Activated CD4-positive, alpha-beta memory T cell treated with anti-CD3 and anti-CD28 coated beads, Interleukin-2, amount 10 ng/mL, durations not matched to agents 7 days and 5 days (primary cell): ENCODE results near the gene CHN2. TPM values are rescaled to one million over a fixed set of nuclear protein-coding genes. Genes with fewer than 3 reads are reported as not detected.

Experiments used
- CTCF ChIA-PET: fragments of 350-600 bp; sonication (Branson Sonifier 250); formaldehyde crosslinking; loops from one replicate; lab custom pipeline; 2021; ENCODE audit warnings: antibody characterized with exemption, inconsistent platforms; lab: Charles Lee
- POLR2A ChIA-PET: fragments of 350-600 bp; sonication (Branson Sonifier 250); formaldehyde crosslinking; loops from one replicate; lab custom pipeline; 2021; ENCODE audit warnings: antibody characterized with exemption; lab: Charles Lee
- DNase-seq: peaks from one replicate; pipeline ENCODE4 v3.0.0-alpha.2; 2020
- H3K27ac Mint-ChIP-seq: one replicate; pipeline ENCODE4 v1.8.0; 2021; ENCODE audit warnings: mild to moderate bottlenecking, mixed read lengths
- H3K27me3 Mint-ChIP-seq: one replicate; pipeline ENCODE4 v1.8.0; 2021; ENCODE audit warnings: mixed read lengths
- H3K36me3 Mint-ChIP-seq: one replicate; pipeline ENCODE4 v1.8.0; 2021; ENCODE audit warnings: low read depth, mixed read lengths
- H3K4me1 Mint-ChIP-seq: one replicate; pipeline ENCODE4 v1.8.0; 2021; ENCODE audit warnings: mixed read lengths
- H3K4me3 Mint-ChIP-seq: one replicate; pipeline ENCODE4 v1.8.0; 2021; ENCODE audit warnings: mild to moderate bottlenecking, mixed read lengths
- H3K9me3 Mint-ChIP-seq: one replicate; pipeline ENCODE4 v1.8.0; 2021; ENCODE audit warnings: mixed read lengths
- total RNA-seq, 2 experiments: library from RNA; stranded (reverse); gene quantifications; one replicate each; pipeline ENCODE4 v1.2.3, GENCODE V29; 2021

CHN2 gene
- total RNA-seq, 2 experiments from 2014 or later: 6.8 to 7.4 TPM

DNA sequence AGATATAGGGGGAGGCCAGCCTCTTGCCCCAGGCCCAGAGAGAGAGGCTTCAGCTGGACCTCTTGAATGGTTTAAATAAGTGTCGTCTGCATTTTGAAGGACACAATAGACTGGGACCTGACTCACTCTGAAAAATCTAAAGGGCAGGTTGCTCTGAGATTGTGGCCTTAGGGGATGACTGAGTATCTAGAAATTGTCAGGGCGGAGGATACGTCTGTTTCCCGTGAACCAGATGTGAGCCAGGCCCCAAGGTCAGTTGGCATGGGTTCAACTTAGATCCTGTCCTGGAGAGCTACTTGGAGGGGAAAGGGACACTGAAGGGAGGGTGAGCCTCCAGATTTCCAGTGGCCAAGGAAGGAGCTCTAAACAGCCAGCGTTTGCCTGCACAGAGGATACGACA is 110.2 kb downstream of the CHN2 start:
- H3K9me3 Mint-ChIP-seq: no peaks in the 10 kb centered on the region
- H3K4me1 Mint-ChIP-seq: no peaks in the 10 kb centered on the region
- no peak overlapping the region for H3K4me3 Mint-ChIP-seq
- no peak for DNase-seq
- CTCF ChIA-PET: no interaction called here
- no peaks in the 10 kb centered on the region for H3K36me3 Mint-ChIP-seq
- H3K27me3 Mint-ChIP-seq: peaks cover 4% of the 10 kb centered on the region
- POLR2A ChIA-PET: no interaction called here
- no peak overlapping the region for H3K27ac Mint-ChIP-seq

DNA sequence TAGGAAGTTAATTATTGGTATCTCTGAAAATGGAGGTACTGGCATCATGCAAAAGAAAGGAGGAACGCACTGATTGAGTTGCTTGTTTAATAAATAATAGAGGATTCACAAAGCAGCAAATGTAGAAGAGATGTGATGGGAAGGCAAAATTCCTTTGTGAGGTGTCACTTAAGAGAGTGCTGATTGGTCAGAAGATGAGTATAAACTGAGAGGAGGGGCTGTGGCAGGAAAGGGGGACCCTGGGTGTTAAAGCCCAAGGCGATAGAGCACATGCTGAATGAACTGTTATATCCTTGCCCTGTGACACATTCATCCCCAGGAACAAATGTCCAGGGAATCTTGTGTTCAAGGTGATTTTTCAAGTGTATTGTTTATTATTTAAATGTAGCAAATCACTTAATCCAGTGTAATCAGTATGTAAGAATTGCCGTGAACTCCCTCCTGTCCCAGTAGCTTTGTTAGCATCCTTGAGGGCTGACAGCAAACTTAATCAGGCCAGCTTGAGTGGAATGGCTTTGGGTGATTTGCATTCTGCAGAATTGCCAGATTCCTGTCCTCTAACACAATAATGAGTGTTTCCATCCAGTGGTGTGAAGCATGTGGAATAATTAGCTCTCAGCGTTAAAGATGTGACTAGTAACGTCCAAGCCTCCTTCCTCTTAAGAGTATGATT is 111.9 kb downstream of the CHN2 start:
- no peak for DNase-seq
- H3K27ac Mint-ChIP-seq: no peak overlapping the region
- POLR2A ChIA-PET: no interaction called here
- no peaks in the 10 kb centered on the region for H3K9me3 Mint-ChIP-seq
- no peak overlapping the region for H3K4me3 Mint-ChIP-seq
- no peaks in the 10 kb centered on the region for H3K36me3 Mint-ChIP-seq
- H3K27me3 Mint-ChIP-seq: peaks cover 2% of the 10 kb centered on the region
- CTCF ChIA-PET: interaction anchor here (0.6 kb wide), 1 partner anchor 33 kb away, joined by 4 read pairs; no protein-coding TSS in a partner anchor
- H3K4me1 Mint-ChIP-seq: no peaks in the 10 kb centered on the region

DNA sequence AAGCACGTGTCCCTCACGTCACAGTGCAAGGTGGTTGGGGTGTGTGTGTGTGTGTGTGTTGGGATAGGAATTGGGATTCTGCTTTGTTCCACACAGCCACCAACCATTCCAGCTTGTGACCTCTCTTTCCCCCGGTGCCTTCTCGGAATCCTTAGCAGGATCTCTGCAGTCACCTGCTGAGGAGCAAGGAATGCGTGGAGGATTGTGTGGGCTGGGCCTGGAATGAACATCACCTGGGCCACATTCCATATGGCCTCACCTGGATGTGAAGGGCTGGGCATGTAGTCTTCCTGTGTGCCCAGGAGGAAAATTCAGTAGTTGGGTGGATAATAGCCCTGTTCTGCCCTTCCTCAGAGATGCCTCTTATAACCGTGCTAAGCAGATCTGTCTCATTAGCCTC is 113.8 kb downstream of the CHN2 start:
- Mint-ChIP-seq H3K9me3 (no peaks in the 10 kb centered on the region), H3K36me3 (no peaks in the 10 kb centered on the region), H3K27me3 (peaks cover 9% of the 10 kb centered on the region), H3K27ac (no peak overlapping the region), H3K4me1 (no peaks in the 10 kb centered on the region), H3K4me3 (no peak overlapping the region)
- no peak for DNase-seq
- CTCF ChIA-PET: no interaction called here
- POLR2A ChIA-PET: no interaction called here

DNA sequence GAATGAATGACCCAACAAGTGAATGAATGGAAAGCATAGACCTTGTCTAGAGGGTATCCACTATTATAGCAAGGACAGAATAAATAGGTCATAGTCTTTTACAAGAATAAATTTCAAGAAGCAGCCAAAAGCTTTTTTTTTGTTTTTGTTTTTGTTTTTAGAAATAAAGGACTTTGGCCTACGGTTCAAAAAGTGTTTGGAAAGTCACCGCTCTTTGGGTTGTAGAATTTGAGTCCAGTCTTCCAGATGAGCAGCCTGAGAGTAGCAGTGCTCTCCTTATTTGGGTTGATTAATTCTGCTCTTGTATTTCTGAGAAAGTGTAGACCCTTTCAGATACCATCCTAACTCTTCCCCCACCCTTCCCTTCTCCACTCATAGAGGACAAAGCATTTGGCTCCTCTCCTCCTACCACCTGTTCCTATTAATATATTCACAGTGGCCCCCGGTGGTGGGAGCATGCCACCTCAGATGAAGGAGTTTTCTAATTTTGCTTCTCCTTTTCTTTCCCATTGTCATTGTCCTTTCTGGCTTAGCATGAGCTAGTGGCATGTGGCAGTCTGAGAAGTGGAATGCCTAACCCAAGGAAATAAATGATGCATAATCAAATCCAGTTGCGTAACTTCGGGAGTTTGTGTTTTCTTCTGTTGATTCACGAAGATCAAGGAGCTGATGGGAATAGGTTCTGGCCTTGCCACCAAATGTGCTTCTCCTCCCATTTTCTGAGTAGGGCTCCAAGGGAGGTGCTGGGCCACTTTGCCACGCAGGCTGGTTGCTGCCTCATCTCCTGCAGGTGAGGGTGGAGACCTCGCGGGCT is 114.7 kb downstream of the CHN2 start:
- H3K27me3 Mint-ChIP-seq: peaks cover 12% of the 10 kb centered on the region
- no peak overlapping the region for H3K4me3 Mint-ChIP-seq
- POLR2A ChIA-PET: no interaction called here
- H3K9me3 Mint-ChIP-seq: no peaks in the 10 kb centered on the region
- CTCF ChIA-PET: no interaction called here
- no peak for DNase-seq
- no peaks in the 10 kb centered on the region for H3K4me1 Mint-ChIP-seq
- no peak overlapping the region for H3K27ac Mint-ChIP-seq
- no peaks in the 10 kb centered on the region for H3K36me3 Mint-ChIP-seq

DNA sequence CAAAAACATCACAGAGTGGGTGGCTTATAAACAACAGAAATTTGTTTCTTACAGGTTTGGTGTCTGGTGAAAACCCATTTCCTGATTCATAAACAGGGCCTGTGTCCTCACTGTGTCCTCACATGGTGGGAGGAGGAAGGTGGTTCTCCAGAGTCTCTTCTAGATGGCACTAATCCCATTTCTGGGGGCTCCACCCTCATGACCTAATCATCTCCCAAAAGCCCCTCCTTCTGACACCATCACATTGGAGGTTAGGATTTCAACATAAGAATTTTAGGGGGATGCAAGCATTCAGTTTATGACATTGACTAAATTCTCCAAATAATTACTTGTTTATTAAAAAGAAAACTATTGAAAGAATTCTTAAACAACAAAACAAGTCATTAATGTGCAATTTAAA is 116.0 kb downstream of the CHN2 start:
- Mint-ChIP-seq H3K4me1 (no peaks in the 10 kb centered on the region), H3K27me3 (peaks cover 15% of the 10 kb centered on the region), H3K4me3 (no peak overlapping the region), H3K36me3 (no peaks in the 10 kb centered on the region), H3K27ac (no peak overlapping the region), H3K9me3 (no peaks in the 10 kb centered on the region)
- ChIA-PET POLR2A (no interaction called here), CTCF (no interaction called here)
- no peak for DNase-seq

DNA sequence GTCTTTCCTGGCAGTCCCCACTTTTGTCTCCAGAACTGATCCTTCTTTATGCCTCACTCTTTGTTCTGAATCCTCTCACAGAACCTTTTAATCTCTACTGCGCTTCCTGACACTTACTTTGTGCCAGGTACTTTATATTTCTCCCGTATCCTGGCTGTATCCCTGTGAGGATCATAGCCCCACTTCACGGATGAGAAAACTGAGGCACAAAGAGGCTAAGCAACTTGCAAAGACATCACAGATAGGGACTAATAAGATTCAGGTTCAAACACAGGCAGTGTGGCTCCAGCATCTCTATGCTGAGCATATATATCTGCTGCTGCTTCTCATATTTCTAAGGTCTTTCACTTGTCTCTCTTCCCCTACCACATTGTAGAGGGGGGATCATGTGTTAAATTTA is 116.7 kb downstream of the CHN2 start:
- POLR2A ChIA-PET: no interaction called here
- H3K4me1 Mint-ChIP-seq: no peaks in the 10 kb centered on the region
- H3K4me3 Mint-ChIP-seq: no peak overlapping the region
- H3K36me3 Mint-ChIP-seq: no peaks in the 10 kb centered on the region
- CTCF ChIA-PET: no interaction called here
- peaks cover 15% of the 10 kb centered on the region for H3K27me3 Mint-ChIP-seq
- H3K9me3 Mint-ChIP-seq: no peaks in the 10 kb centered on the region
- no peak for DNase-seq
- H3K27ac Mint-ChIP-seq: no peak overlapping the region

DNA sequence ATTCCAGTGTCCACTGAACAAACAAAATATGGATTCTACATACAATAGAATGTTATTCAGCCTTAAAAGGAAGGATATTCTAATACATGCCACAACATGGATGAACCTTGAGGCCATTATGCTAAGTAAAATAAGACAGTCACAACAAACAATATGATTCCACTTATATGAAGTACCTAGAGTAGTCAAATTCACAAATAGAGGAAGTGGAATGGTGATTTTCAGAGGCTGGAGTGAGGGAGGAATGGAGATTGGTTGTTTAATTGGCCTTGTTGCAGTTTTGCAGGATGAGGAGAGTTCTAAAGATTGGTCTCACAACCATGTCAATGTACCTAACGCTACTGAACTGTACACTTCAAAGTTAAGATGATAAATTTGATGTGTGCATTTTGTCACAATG is 119.6 kb downstream of the CHN2 start:
- no peaks in the 10 kb centered on the region for H3K36me3 Mint-ChIP-seq
- H3K27ac Mint-ChIP-seq: no peak overlapping the region
- POLR2A ChIA-PET: no interaction called here
- CTCF ChIA-PET: no interaction called here
- H3K9me3 Mint-ChIP-seq: no peaks in the 10 kb centered on the region
- DNase-seq: no peak
- peaks cover 18% of the 10 kb centered on the region for H3K27me3 Mint-ChIP-seq
- H3K4me1 Mint-ChIP-seq: no peaks in the 10 kb centered on the region
- no peak overlapping the region for H3K4me3 Mint-ChIP-seq

DNA sequence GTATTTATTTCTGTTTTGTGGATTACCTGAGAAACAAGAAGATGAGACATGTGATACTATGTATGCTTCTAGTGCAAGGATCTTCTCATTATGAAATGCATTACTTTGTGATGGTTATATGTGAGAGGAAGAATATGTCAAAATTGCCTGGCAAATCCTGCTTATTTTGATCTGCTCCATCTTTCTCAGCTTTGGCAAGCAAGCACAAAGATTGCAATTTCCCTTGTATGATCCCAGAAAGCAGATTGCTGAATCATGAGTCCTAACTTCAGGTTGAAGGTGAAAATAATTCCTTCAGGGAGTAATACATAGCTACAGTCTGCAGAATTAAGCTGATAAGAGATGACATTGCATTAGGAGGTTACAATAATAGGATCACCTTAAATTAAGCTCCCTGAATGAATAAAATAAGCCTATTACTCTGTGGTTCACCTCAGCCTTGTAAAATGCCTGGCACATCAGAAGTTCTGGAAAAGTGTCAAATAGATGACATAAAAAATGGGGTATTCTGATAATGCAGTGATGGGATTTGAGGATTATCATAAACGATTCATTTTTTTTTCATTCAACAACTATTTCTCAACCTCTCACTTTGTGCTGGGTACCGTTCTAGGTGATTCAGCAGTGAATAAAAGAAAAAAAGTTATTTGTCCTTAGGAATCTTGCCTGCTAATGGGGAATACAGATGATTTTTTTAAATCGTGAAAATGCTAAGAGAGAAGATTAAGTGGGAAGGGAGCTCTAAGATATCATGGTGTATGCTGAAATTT is 120.7 kb downstream of the CHN2 start:
- Mint-ChIP-seq H3K36me3 (no peaks in the 10 kb centered on the region), H3K9me3 (no peaks in the 10 kb centered on the region), H3K27me3 (peaks cover 18% of the 10 kb centered on the region), H3K4me1 (no peaks in the 10 kb centered on the region), H3K4me3 (no peak overlapping the region), H3K27ac (no peak overlapping the region)
- DNase-seq: no peak
- CTCF ChIA-PET: no interaction called here
- POLR2A ChIA-PET: no interaction called here

DNA sequence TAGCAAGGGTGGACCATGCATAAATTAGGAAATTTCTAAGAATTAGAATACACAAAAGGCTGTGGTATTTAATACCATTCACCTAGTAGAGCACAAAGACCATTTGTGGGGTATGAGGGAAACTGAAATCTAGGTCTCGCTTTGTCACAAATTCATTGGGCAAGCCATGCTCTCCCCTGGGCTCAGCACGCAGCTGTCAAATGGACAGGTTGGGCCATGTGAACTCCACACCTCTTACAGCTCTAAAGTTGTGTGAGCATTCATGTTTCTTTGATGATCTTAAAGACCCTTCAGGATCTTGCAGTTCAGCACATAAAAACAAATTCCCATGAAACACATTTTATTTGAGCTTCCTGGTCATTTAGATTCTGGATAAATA is 121.3 kb downstream of the CHN2 start:
- Mint-ChIP-seq H3K4me1 (no peaks in the 10 kb centered on the region), H3K9me3 (no peaks in the 10 kb centered on the region), H3K27me3 (peaks cover 18% of the 10 kb centered on the region), H3K4me3 (no peak overlapping the region), H3K27ac (no peak overlapping the region), H3K36me3 (no peaks in the 10 kb centered on the region)
- no peak for DNase-seq
- POLR2A ChIA-PET: no interaction called here
- CTCF ChIA-PET: no interaction called here

DNA sequence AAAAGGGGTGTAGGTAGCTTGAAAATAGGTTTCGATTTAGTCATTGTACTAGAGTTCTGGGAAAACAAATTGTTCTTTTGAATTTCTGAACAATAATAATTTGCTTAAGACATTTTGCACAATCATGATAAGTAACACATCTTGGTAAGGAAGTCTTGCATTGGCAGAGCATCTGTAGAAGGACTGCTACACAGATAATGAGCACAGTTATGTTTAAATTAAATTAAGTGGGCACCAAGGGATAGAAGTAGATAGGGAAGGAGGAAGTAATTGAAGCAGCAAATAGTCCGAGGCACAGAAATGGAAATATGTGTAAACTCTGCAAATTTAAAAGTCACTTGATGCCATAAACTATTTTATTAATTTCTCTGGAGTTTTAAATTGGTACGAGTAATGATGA is 122.4 kb downstream of the CHN2 start:
- ChIA-PET CTCF (no interaction called here), POLR2A (no interaction called here)
- peaks cover 18% of the 10 kb centered on the region for H3K27me3 Mint-ChIP-seq
- no peak for DNase-seq
- H3K4me1 Mint-ChIP-seq: no peaks in the 10 kb centered on the region
- no peaks in the 10 kb centered on the region for H3K36me3 Mint-ChIP-seq
- H3K4me3 Mint-ChIP-seq: no peak overlapping the region
- no peak overlapping the region for H3K27ac Mint-ChIP-seq
- H3K9me3 Mint-ChIP-seq: no peaks in the 10 kb centered on the region

DNA sequence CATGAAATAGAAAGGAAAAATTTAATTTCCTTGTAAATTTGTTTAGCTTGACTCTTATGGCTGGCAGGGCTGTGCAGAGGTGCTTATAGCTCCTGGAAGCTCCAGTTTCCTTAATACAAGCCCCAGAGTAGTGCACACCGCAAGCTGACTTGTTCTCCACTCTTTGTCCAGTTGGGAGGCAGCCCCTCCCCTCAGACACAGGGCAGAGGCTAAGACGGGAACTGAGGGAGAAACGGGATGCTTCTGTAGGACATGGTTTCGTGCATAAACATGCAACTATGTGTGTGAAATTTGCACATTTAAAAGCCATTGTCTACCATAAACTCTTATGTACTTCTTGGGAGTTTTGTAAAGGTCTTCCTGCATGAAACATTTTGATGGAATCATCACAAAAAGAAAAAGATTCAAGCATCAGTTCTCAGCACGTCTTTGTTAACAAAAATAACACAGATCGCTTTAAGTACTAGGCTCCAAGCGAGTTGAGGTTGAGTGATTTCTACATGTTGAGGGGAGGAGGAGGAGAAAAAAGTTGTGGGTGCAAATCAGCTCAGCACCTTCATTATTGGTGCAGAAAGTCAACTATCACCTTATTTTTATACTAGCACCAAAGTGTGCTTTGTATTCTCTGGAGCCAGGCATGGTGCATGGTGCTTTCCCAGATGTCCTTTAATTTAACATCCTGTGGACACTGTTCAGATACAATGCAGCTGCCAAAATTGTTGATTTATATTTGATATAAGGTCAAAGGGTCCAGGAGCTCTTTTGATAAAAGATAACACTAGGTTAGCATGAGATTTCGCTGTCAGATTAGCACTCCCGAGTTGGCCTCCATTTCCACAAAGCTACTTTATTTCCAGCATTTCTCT is 124.5 kb downstream of the CHN2 start:
- Mint-ChIP-seq H3K36me3 (no peaks in the 10 kb centered on the region), H3K27me3 (peaks cover 8% of the 10 kb centered on the region), H3K27ac (no peak overlapping the region), H3K4me1 (no peaks in the 10 kb centered on the region), H3K4me3 (no peak overlapping the region), H3K9me3 (no peaks in the 10 kb centered on the region)
- DNase-seq: no peak
- CTCF ChIA-PET: no interaction called here
- POLR2A ChIA-PET: no interaction called here

DNA sequence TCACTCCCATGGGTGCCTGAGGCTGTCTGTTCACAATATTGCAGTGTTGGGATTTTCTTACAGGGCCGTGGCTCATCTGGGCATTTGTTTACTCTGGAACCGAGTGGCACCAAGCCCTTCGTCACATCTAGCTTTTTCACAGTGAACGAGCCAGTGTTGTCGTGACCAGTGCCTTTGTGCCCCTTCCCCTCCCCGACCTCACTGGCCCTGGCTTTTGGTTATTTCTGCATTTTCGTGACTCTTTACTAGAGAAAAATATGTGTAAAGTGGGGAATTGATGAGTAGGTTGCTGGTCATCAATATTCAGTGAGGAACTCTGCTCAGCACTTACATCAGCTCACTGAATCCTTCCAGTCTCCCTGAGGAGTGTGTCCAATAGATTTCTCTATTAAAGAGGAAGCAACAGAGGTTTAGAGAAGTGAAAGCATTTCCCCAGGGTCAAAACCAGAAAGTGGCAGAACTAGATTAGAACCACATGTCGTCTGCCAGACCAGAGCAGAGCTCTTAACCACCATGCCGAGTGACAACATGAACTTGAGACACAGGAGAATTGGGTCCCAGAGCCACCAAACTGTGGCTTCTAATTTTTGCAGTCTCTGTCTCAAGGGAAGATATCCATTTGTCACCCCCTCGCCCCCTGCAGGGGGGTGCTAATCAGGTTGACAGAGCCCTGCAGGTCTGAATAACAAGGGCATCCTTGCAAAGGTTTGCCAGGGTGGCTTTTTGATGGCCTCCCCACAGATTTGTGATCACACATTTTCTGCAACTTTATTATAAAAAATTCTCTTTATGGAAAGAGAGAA is 125.3 kb downstream of the CHN2 start:
- Mint-ChIP-seq H3K4me1 (no peaks in the 10 kb centered on the region), H3K36me3 (no peaks in the 10 kb centered on the region), H3K9me3 (no peaks in the 10 kb centered on the region), H3K27ac (no peak overlapping the region), H3K4me3 (no peak overlapping the region), H3K27me3 (peaks cover 4% of the 10 kb centered on the region)
- POLR2A ChIA-PET: no interaction called here
- no peak for DNase-seq
- CTCF ChIA-PET: no interaction called here
